ENCODE measurements around the gene DTNBP1. TPM values are rescaled to one million over a fixed set of nuclear protein-coding genes. Genes with fewer than 3 reads are reported as not detected.

The DTNBP1 gene
- total and polyA plus RNA-seq, 2 of the 13 experiments (the other 11 are each of a cell fraction or from before 2014, with no cell fraction given), result 6.6 to 19.1 TPM

GRCh38 chr6:15504581-15505350 lies 158.1 kb downstream of the DTNBP1 start (continued):
- TF ChIP-seq AKNA (CRISPR knock-in tag; IDR thresholded peaks at IDR 0.05; ENCODE audit: borderline replicate concordance) (no peak), ERF (CRISPR knock-in tag; IDR thresholded peaks at IDR 0.05) (0 out of 2 replicates have a peak, but pooled peaks have one; percentile 29), HNF4A (CRISPR knock-in tag; IDR thresholded peaks at IDR 0.05) (peak; percentile 13; the same call in 1 of the 2 replicates), SIN3A (IDR thresholded peaks at IDR 0.05; ENCODE audit: borderline replicate concordance, low read depth, low read length) (0 out of 2 replicates have a peak, but pooled peaks have one; percentile 67), KLF16 (CRISPR knock-in tag; IDR thresholded peaks at IDR 0.05) (0 out of 4 replicates have a peak, but pooled peaks of 1 of the 2 experiments have one; percentile 49), TOE1 (CRISPR knock-in tag; IDR thresholded peaks at IDR 0.05) (no peak), ZNF546 (CRISPR knock-in tag; conservative IDR thresholded peaks at IDR 0.05) (no peak), ZNF468 (CRISPR knock-in tag; IDR thresholded peaks at IDR 0.05) (no peak), USF2 (IDR thresholded peaks at IDR 0.05; ENCODE audit: low read depth, low read length) (no peak), USF2 (CRISPR knock-in tag; IDR thresholded peaks at IDR 0.05; ENCODE audit: borderline replicate concordance) (no peak), JDP2 (CRISPR knock-in tag; IDR thresholded peaks at IDR 0.05; ENCODE audit: borderline replicate concordance) (no peak), FOXP1 (IDR thresholded peaks at IDR 0.05) (no peak), FOXP1 (CRISPR knock-in tag; IDR thresholded peaks at IDR 0.05) (peak; percentile 60; the same call in 1 of the 2 replicates), ZNF136 (CRISPR knock-in tag; IDR thresholded peaks at IDR 0.05; ENCODE audit: low read depth) (0 out of 2 replicates have a peak, but pooled peaks have one; percentile 25), ZNF275 (CRISPR knock-in tag; IDR thresholded peaks at IDR 0.05; ENCODE audit: borderline replicate concordance) (0 out of 2 replicates have a peak, but pooled peaks have one; percentile 20), ELK4 (CRISPR knock-in tag; IDR thresholded peaks at IDR 0.05; ENCODE audit: borderline replicate concordance) (no peak), ZNF513 (CRISPR knock-in tag; conservative IDR thresholded peaks at IDR 0.05) (no peak), ZEB1 (IDR thresholded peaks at IDR 0.05; ENCODE audit: insufficient replicate concordance, low read depth) (no peak)

All from HepG2 (cell line).